ENCODE data around the gene MYCBPAP. TPM values are rescaled to one million over a fixed set of nuclear protein-coding genes. Genes with fewer than 3 reads are reported as not detected.

MYCBPAP gene
- total and polyA plus RNA-seq, 5 donors from 2014 or later = 0.50 to 5.7 (median 1.0) TPM

GRCh38 chr17:50533720-50534148, 25.5 kb downstream of the MYCBPAP start:
- H3K4me1 Mint-ChIP-seq = peaks cover 0 to 20% (median 3%) of the 10 kb centered on the region in 4 donors
- no peak overlapping the region for H3K27ac ChIP-seq (ENCODE audit: insufficient read depth, low read length, poor library complexity, severe bottlenecking)
- no peak for DNase-seq
- no peak overlapping the region for H3K4me3 ChIP-seq (ENCODE audit: low read depth, low read length)
- no peaks in the 10 kb centered on the region for H3K36me3 ChIP-seq (ENCODE audit: control insufficient read depth, insufficient read depth, low read length)
- peaks cover 12% of the 10 kb centered on the region for H3K4me1 ChIP-seq (ENCODE audit: control insufficient read depth, insufficient read depth, low read length, poor library complexity, severe bottlenecking)
- no peak for ATAC-seq (ENCODE audit: low read depth in 2 of 2)
- no peaks in the 10 kb centered on the region for H3K9me3 ChIP-seq (ENCODE audit: control insufficient read depth in 2 of 2, low read length in 2 of 2)
- H3K27me3 Mint-ChIP-seq = peaks cover 74% of the 10 kb centered on the region
- H3K36me3 Mint-ChIP-seq = no peaks in the 10 kb centered on the region
- H3K4me3 Mint-ChIP-seq = no peak overlapping the region
- peaks cover 0 to 4% (median 0%) of the 10 kb centered on the region in 7 donors for H3K9me3 Mint-ChIP-seq
- H3K27me3 ChIP-seq (ENCODE audit: control insufficient read depth, insufficient read depth, low read length) = peaks cover 14% of the 10 kb centered on the region
- no peak overlapping the region for H3K27ac Mint-ChIP-seq

- ATAC-seq (ENCODE audit: low read depth in 2 of 2) (peak in 1 of 2 donors; percentile 45), DNase-seq (no peak)
- Mint-ChIP-seq H3K36me3 (no peaks in the 10 kb centered on the region), H3K4me1 (peaks cover 0 to 20% (median 3%) of the 10 kb centered on the region in 4 donors), H3K27ac (no peak overlapping the region), H3K9me3 (peaks cover 0 to 4% (median 0%) of the 10 kb centered on the region in 7 donors), H3K27me3 (peaks cover 69% of the 10 kb centered on the region), H3K4me3 (no peak overlapping the region)
- Histone ChIP-seq H3K9me3 (ENCODE audit: control insufficient read depth in 2 of 2, low read length in 2 of 2) (no peaks in the 10 kb centered on the region), H3K4me3 (ENCODE audit: low read depth, low read length) (no peak overlapping the region), H3K27ac (ENCODE audit: insufficient read depth, low read length, poor library complexity, severe bottlenecking) (no peak overlapping the region), H3K4me1 (ENCODE audit: control insufficient read depth, insufficient read depth, low read length, poor library complexity, severe bottlenecking) (peaks cover 12% of the 10 kb centered on the region), H3K36me3 (ENCODE audit: control insufficient read depth, insufficient read depth, low read length) (no peaks in the 10 kb centered on the region), H3K27me3 (ENCODE audit: control insufficient read depth, insufficient read depth, low read length) (peaks cover 14% of the 10 kb centered on the region)
These were observed 26.2 kb downstream of the MYCBPAP start for GRCh38 chr17:50534222-50534978.

GRCh38 chr17:50534979-50535326, 26.7 kb downstream of the MYCBPAP start:
- H3K27ac Mint-ChIP-seq = no peak overlapping the region

GRCh38 chr17:50535407-50535806, 27.2 kb downstream of the MYCBPAP start:
- no peaks in the 10 kb centered on the region for H3K36me3 Mint-ChIP-seq
- peaks cover 12% of the 10 kb centered on the region for H3K4me1 ChIP-seq (ENCODE audit: control insufficient read depth, insufficient read depth, low read length, poor library complexity, severe bottlenecking)
- DNase-seq = no peak
- H3K27ac ChIP-seq (ENCODE audit: insufficient read depth, low read length, poor library complexity, severe bottlenecking) = no peak overlapping the region
- peaks cover 10% of the 10 kb centered on the region for H3K27me3 ChIP-seq (ENCODE audit: control insufficient read depth, insufficient read depth, low read length)
- ATAC-seq (ENCODE audit: low read depth in 2 of 2) = no peak
- no peaks in the 10 kb centered on the region for H3K36me3 ChIP-seq (ENCODE audit: control insufficient read depth, insufficient read depth, low read length)
- no peak overlapping the region for H3K4me3 Mint-ChIP-seq
- peaks cover 0 to 4% (median 0%) of the 10 kb centered on the region in 7 donors for H3K9me3 Mint-ChIP-seq
- H3K4me1 Mint-ChIP-seq = peaks cover 0 to 20% (median 3%) of the 10 kb centered on the region in 4 donors
- H3K9me3 ChIP-seq (ENCODE audit: control insufficient read depth in 2 of 2, low read length in 2 of 2) = no peaks in the 10 kb centered on the region
- H3K27ac Mint-ChIP-seq = no peak overlapping the region
- H3K27me3 Mint-ChIP-seq = peaks cover 60% of the 10 kb centered on the region
- H3K4me3 ChIP-seq (ENCODE audit: low read depth, low read length) = no peak overlapping the region

More at GRCh38 chr17:50534979-50535326, 26.7 kb downstream of the MYCBPAP start:
- Histone ChIP-seq H3K36me3 (ENCODE audit: control insufficient read depth, insufficient read depth, low read length) (no peaks in the 10 kb centered on the region), H3K4me3 (ENCODE audit: low read depth, low read length) (no peak overlapping the region), H3K9me3 (ENCODE audit: control insufficient read depth in 2 of 2, low read length in 2 of 2) (no peaks in the 10 kb centered on the region), H3K27ac (ENCODE audit: insufficient read depth, low read length, poor library complexity, severe bottlenecking) (no peak overlapping the region), H3K4me1 (ENCODE audit: control insufficient read depth, insufficient read depth, low read length, poor library complexity, severe bottlenecking) (peaks cover 12% of the 10 kb centered on the region), H3K27me3 (ENCODE audit: control insufficient read depth, insufficient read depth, low read length) (peaks cover 10% of the 10 kb centered on the region)
- no peak for DNase-seq
- Mint-ChIP-seq H3K27me3 (peaks cover 63% of the 10 kb centered on the region), H3K4me1 (peaks cover 0 to 20% (median 3%) of the 10 kb centered on the region in 4 donors), H3K4me3 (no peak overlapping the region), H3K36me3 (no peaks in the 10 kb centered on the region), H3K9me3 (peaks cover 0 to 4% (median 0%) of the 10 kb centered on the region in 7 donors)
- ATAC-seq (ENCODE audit: low read depth in 2 of 2) = no peak

DNA sequence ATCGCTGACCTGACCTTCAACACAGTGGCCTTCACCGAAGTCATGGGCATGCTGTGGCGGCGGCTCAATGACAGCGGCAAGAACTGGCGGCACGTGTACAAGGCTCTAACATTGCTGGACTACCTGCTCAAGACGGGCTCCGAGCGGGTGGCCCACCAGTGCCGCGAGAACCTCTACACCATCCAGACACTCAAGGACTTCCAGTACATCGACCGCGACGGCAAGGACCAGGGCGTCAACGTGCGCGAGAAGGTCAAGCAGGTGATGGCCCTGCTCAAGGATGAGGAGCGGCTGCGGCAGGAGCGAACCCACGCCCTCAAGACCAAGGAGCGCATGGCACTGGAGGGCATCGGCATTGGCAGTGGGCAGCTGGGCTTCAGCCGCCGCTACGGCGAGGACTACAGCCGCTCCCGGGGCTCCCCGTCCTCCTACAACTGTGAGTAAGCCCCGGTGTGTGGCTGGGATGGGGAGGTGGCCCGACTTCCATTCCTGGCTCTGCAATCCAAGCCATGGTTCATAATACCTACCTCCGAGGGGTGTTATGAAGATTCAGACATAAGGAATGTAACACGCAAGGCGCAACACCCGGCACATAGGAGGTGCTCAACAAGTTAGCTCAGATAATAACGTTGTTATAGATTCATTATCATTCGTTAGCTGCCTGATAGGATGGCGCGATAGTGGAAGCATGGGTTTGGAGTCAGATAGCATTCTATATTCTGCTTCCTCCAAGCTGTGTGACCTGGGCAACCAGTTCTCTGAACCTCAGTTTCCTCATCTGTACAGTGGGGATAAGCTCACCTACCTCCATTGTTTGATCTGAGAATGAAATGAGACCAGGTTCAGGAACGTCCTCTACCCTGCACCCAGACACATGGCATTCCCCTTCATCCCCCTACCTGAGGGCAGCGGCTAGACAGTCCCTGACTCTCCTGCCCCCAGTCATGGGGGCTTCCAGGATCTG, 28.7 kb downstream of the MYCBPAP start:
- no peak overlapping the region for H3K4me3 ChIP-seq (ENCODE audit: low read depth, low read length)
- ATAC-seq (ENCODE audit: low read depth in 2 of 2) (no peak), DNase-seq (no peak)
- H3K4me1 Mint-ChIP-seq = peaks cover 0 to 22% (median 3%) of the 10 kb centered on the region in 4 donors
- H3K36me3 Mint-ChIP-seq = no peaks in the 10 kb centered on the region
- no peak overlapping the region for H3K4me3 Mint-ChIP-seq
- H3K27ac Mint-ChIP-seq = no peak overlapping the region
- H3K27ac ChIP-seq (ENCODE audit: insufficient read depth, low read length, poor library complexity, severe bottlenecking) = no peak overlapping the region
- H3K27me3 Mint-ChIP-seq = peaks cover 44% of the 10 kb centered on the region
- peaks cover 0 to 3% (median 0%) of the 10 kb centered on the region in 7 donors for H3K9me3 Mint-ChIP-seq
- peaks cover 6% of the 10 kb centered on the region for H3K27me3 ChIP-seq (ENCODE audit: control insufficient read depth, insufficient read depth, low read length)
- peaks cover 21% of the 10 kb centered on the region for H3K4me1 ChIP-seq (ENCODE audit: control insufficient read depth, insufficient read depth, low read length, poor library complexity, severe bottlenecking)
- H3K9me3 ChIP-seq (ENCODE audit: control insufficient read depth in 2 of 2, low read length in 2 of 2) = no peaks in the 10 kb centered on the region
- no peaks in the 10 kb centered on the region for H3K36me3 ChIP-seq (ENCODE audit: control insufficient read depth, insufficient read depth, low read length)

DNA sequence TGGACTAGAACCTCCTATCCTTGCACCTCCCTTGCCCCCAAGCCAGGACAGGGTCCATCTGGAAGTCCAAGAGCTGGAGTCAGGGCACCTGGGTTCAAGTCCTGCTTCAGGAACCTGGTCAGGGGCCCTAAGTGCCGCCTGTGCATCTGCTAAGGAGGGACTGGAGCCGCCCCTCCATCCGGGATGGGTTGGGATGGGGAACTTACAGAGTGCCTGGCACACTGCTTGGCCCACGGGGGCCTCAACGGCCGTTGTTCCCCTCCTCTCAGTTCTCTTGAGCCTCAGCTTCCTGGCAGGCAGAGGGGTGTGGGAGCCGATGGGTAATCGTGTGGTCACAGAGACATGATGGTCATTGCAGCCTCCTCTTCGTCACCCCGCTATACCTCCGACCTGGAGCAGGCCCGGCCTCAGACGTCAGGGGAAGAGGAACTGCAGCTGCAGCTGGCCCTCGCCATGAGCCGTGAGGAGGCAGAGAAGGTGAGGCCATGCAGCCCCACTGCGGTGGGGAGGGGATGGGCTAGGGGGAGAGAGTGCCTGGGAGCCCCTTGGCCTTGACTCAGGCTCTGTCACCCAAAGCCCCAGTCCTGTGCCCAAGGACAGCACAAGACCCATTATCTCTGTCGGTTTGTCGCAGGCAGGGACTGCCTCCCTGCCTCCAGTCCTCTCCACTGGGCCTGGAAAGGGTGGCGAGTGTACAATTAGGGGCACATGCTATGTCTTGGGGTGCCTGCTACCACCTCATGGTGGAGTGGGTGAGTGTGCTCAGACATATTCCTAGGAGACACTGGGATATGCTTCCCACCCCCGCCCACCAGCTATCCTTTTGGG, 29.7 kb downstream of the MYCBPAP start:
- Histone ChIP-seq H3K4me1 (ENCODE audit: control insufficient read depth, insufficient read depth, low read length, poor library complexity, severe bottlenecking) (peaks cover 20% of the 10 kb centered on the region), H3K27ac (ENCODE audit: insufficient read depth, low read length, poor library complexity, severe bottlenecking) (no peak overlapping the region), H3K4me3 (ENCODE audit: low read depth, low read length) (no peak overlapping the region), H3K27me3 (ENCODE audit: control insufficient read depth, insufficient read depth, low read length) (peaks cover 6% of the 10 kb centered on the region), H3K9me3 (ENCODE audit: control insufficient read depth in 2 of 2, low read length in 2 of 2) (no peaks in the 10 kb centered on the region), H3K36me3 (ENCODE audit: control insufficient read depth, insufficient read depth, low read length) (no peaks in the 10 kb centered on the region)
- ATAC-seq (ENCODE audit: low read depth in 2 of 2) (no peak), DNase-seq (no peak)
- Mint-ChIP-seq H3K27me3 (peaks cover 37% of the 10 kb centered on the region), H3K27ac (no peak overlapping the region), H3K4me3 (no peak overlapping the region), H3K9me3 (peaks cover 0 to 3% (median 0%) of the 10 kb centered on the region in 7 donors), H3K4me1 (peaks cover 0 to 26% (median 8%) of the 10 kb centered on the region in 4 donors), H3K36me3 (no peaks in the 10 kb centered on the region)

Data from CD4-positive, CD25-positive, alpha-beta regulatory T cell (primary cell).